Stomach (tissue), 9 donors: ENCODE results near the gene PHLDB1. TPM values are rescaled to one million over a fixed set of nuclear protein-coding genes. Genes with fewer than 3 reads are reported as not detected.

ENCODE experiments used
- DNase-seq, 2 donors: peaks; one replicate each; pipeline versions ENCODE4 v3.0.0 to v3.0.0-alpha.2; 2013 to 2019
- H3K27ac ChIP-seq, 5 donors: fragments of 200-600 bp in 4 of 5; sonication (generic) in 4 of 5; one replicate each; pipeline ENCODE4 v1.5.1; 2013 to 2019; ENCODE audit warnings: mild to moderate bottlenecking in 1 of 5, moderate library complexity in 1 of 5
- H3K27me3 ChIP-seq, 3 donors: fragments of 200-600 bp; sonication (generic); one replicate each; pipeline ENCODE4 v1.5.1; 2017 to 2019; ENCODE audit warnings: mixed run types in 1 of 3
- H3K36me3 ChIP-seq, 4 donors: fragments of 200-600 bp; sonication (generic); 1 replicate in 3 of 4; 2 replicates in 1 of 4; pipeline ENCODE4 v1.5.1; 2016 to 2019
- H3K4me1 ChIP-seq, 4 donors: fragments of 200-600 bp; sonication (generic); one replicate each; pipeline ENCODE4 v1.5.1; 2016 to 2019
- H3K4me3 ChIP-seq, 4 donors: fragments of 200-600 bp; sonication (generic) in 3 of 4; one replicate each; pipeline ENCODE4 v1.5.1; 2016 to 2019; ENCODE audit warnings: mild to moderate bottlenecking in 1 of 4
- H3K9me3 ChIP-seq, 4 donors: fragments of 200-600 bp; sonication (generic); one replicate each; pipeline ENCODE4 v1.5.1; 2016 to 2019
- CTCF ChIP-seq, 7 experiments: fragments of 450-650 bp in 4 of 7; fragments of 200-600 bp in 3 of 7; sonication (generic) in 3 of 7; IDR thresholded peaks; one replicate each; pipeline ENCODE4 v1.5.1; 2016 to 2019; ENCODE audit warnings: antibody characterized with exemption in 7 of 7, control low read depth in 2 of 7, mild to moderate bottlenecking in 1 of 7
- EP300 ChIP-seq: sonication (generic); formaldehyde crosslinking; IDR thresholded peaks from one replicate; pipeline ENCODE4 v1.6.1; 2017; ENCODE audit warnings: antibody characterized with exemption
- POLR2A ChIP-seq, 4 donors: fragments of 450-650 bp; IDR thresholded peaks; one replicate each; pipeline ENCODE4 v1.6.1; 2016; ENCODE audit warnings: antibody characterized with exemption in 4 of 4, control low read depth in 2 of 4, mild to moderate bottlenecking in 1 of 4, moderate library complexity in 1 of 4
- POLR2AphosphoS5 ChIP-seq, 3 donors: sonication (generic); formaldehyde crosslinking; IDR thresholded peaks; one replicate each; pipeline ENCODE4 v1.6.1; 2016; ENCODE audit warnings: antibody characterized with exemption in 3 of 3
- WGBS, 5 donors: extraction: QIAGEN DNeasy Blood & Tissue Kit in 3 of 5; methylation state at CpG; one replicate each; pipeline versions ENCODE4 v1.1.5 to v1.1.7; 2013 to 2018; 5-methylcytosine and 5-hydroxymethylcytosine counted together
- intact Hi-C: fragments of 100-400 bp; cut with DNase I; formaldehyde crosslinking; loops from one replicate; pipeline ENCODE4 v1.15.1; 2023; ENCODE audit warnings: low total_unique reads
- polyA plus RNA-seq, 3 donors: library from polyadenylated mRNA; stranded (reverse); fragments of 200-250 nt; gene quantifications; one replicate each; pipeline ENCODE4 v1.2.3, GENCODE V29; 2013
- total RNA-seq, 5 donors: library from RNA; depleted of rRNA; stranded (reverse); fragments of >200 nt; gene quantifications; one replicate each; pipeline versions ENCODE4 v1.1.0 to v1.2.3, GENCODE V29; 2014 to 2016
- donor health status: healthy with polysubstance abuse.
- donor health status: Bipolar disorder and iron deficiency.
- donor health status: healthy.

Gene PHLDB1
- total and polyA plus RNA-seq, 8 donors, result 28.4 to 291 (median 41.4) TPM

GRCh38 chr11:118612378-118612777, 5.0 kb downstream of the PHLDB1 start:
- H3K27me3 ChIP-seq, result peaks cover 0 to 41% (median 34%) of the 10 kb centered on the region in 3 donors
- peak overlapping the region in 4 of 5 donors; percentile 59 to 98 (median 61) for H3K27ac ChIP-seq
- intact Hi-C loops, result no loop called here

DNA sequence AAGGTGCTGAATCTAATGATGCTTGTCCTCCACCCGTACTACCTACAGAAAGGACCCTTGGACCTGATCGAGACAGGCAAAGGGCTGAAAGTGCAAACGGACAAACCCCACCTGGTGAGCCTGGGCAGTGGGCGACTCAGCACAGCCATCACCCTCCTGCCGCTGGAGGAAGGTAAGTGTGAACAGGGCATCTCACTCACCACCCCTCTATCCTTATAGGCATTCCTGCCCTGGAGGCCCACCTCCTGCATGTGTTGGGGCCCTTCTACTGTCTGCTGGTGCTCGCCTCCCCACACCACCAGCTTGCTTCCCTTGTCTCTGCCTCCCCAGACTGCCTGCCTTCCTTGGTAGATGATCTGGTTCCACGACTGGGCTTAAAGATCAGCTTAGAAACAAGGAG, 7.1 kb downstream of the PHLDB1 start:
- Histone ChIP-seq H3K36me3 (peaks cover 19 to 50% (median 35%) of the 10 kb centered on the region in 4 donors), H3K27ac (no peak overlapping the region), H3K9me3 (no peaks in the 10 kb centered on the region), H3K27me3 (peaks cover 0 to 20% (median 14%) of the 10 kb centered on the region in 3 donors), H3K4me3 (no peak overlapping the region), H3K4me1 (peaks cover 45 to 76% (median 55%) of the 10 kb centered on the region in 4 donors)
- intact Hi-C loops, result no loop called here
- 82 to 85% (median 84%) methylated on average over 7 of the region's 7 CpGs for WGBS, 5 donors
- DNase-seq, result no peak
- TF ChIP-seq EP300, result no peak

More at GRCh38 chr11:118612378-118612777, 5.0 kb downstream of the PHLDB1 start:
- DNase-seq, result peak in 1 of 2 donors; percentile 64
- no peak for TF ChIP-seq EP300
- peak in 1 of 3 donors; percentile 17 for TF ChIP-seq POLR2AphosphoS5 (IDR thresholded peaks at IDR 0.05)
- no peak for TF ChIP-seq POLR2A (IDR thresholded peaks at IDR 0.05)
- TF ChIP-seq CTCF (IDR thresholded peaks at IDR 0.05), result no peak
- no peaks in the 10 kb centered on the region for H3K9me3 ChIP-seq
- peaks cover 19 to 41% (median 33%) of the 10 kb centered on the region in 4 donors for H3K36me3 ChIP-seq
- 18 to 77% (median 68%) methylated on average over 6 to 7 of the region's 7 CpGs for WGBS, 5 donors
- H3K4me3 ChIP-seq, result no peak overlapping the region
- peaks cover 47 to 76% (median 57%) of the 10 kb centered on the region in 4 donors for H3K4me1 ChIP-seq

- H3K27me3 ChIP-seq, result peaks cover 0 to 11% (median 5%) of the 10 kb centered on the region in 3 donors
- WGBS, 5 donors, result 78 to 90% (median 83%) methylated on average over 6 of the region's 6 CpGs
- H3K9me3 ChIP-seq, result no peaks in the 10 kb centered on the region
- peak overlapping the region in 2 of 5 donors; percentile 21 to 80 for H3K27ac ChIP-seq
- TF ChIP-seq CTCF (IDR thresholded peaks at IDR 0.05) (no peak), POLR2A (IDR thresholded peaks at IDR 0.05) (no peak), EP300 (no peak), POLR2AphosphoS5 (IDR thresholded peaks at IDR 0.05) (no peak)
- DNase-seq, result no peak
- peaks cover 42 to 76% (median 51%) of the 10 kb centered on the region in 4 donors for H3K4me1 ChIP-seq
- H3K36me3 ChIP-seq, result peaks cover 19 to 50% (median 35%) of the 10 kb centered on the region in 4 donors
- no peak overlapping the region for H3K4me3 ChIP-seq
- intact Hi-C loops, result no loop called here
Observed at GRCh38 chr11:118615282-118615975, 8.0 kb downstream of the PHLDB1 start.

DNA sequence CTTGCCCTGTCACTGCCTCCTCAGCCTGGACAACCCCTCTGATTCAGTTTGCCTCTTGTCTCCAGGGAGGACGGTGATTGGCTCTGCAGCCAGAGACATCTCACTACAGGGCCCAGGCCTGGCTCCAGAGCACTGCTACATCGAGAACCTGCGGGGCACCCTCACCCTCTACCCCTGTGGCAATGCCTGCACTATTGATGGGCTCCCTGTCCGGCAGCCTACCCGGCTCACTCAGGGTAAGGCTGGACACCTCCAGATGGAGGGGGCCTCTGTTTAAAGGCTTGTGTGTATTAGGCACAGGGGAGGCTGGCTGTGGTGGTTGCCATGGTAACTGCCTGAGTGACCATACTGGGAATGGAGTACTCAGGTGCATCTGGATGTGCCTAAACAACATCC, 8.6 kb downstream of the PHLDB1 start:
- Histone ChIP-seq H3K4me1 (peaks cover 42 to 76% (median 51%) of the 10 kb centered on the region in 4 donors), H3K27me3 (peaks cover 0 to 7% (median 0%) of the 10 kb centered on the region in 3 donors), H3K36me3 (peaks cover 19 to 50% (median 35%) of the 10 kb centered on the region in 4 donors), H3K9me3 (no peaks in the 10 kb centered on the region), H3K4me3 (no peak overlapping the region), H3K27ac (peak overlapping the region in 2 of 5 donors; percentile 80 to 83)
- DNase-seq, result no peak
- WGBS, 5 donors, result 82 to 90% (median 86%) methylated on average over 2 to 5 of the region's 5 CpGs
- no peak for TF ChIP-seq EP300
- TF ChIP-seq CTCF (IDR thresholded peaks at IDR 0.05), result no peak
- TF ChIP-seq POLR2AphosphoS5 (IDR thresholded peaks at IDR 0.05), result no peak
- no peak for TF ChIP-seq POLR2A (IDR thresholded peaks at IDR 0.05)
- intact Hi-C loops, result no loop called here
